ENCODE measurements around the gene RAMP3.
A peak's percentile ranks its signal among the peaks of the same experiment; 100 is the strongest.
"Not testable (repeated sequence)": the region's sequence is repeated elsewhere in the genome, so short reads cannot be mapped to it uniquely, and the experiment has no call there.

The RAMP3 gene

GRCh38 chr7:45158471-45158870 lies 880 bp downstream of the RAMP3 start:
- no peak for DNase-seq

- DNase-seq, result no peak
These were observed 1.7 kb downstream of the RAMP3 start for GRCh38 chr7:45159296-45159695.

GRCh38 chr7:45160417-45160881 lies 2.9 kb downstream of the RAMP3 start:
- peak; percentile 15 for DNase-seq

- DNase-seq, result no peak
These were observed 3.5 kb downstream of the RAMP3 start for GRCh38 chr7:45161138-45161537.

GRCh38 chr7:45161842-45162241 lies 4.3 kb downstream of the RAMP3 start:
- no peak for DNase-seq

- DNase-seq, result no peak
These were observed 4.8 kb downstream of the RAMP3 start for GRCh38 chr7:45162311-45162845.

GRCh38 chr7:45162943-45163691 lies 5.5 kb downstream of the RAMP3 start:
- DNase-seq, result no peak

GRCh38 chr7:45163692-45164052 lies 6.1 kb downstream of the RAMP3 start:
- DNase-seq, result no peak

GRCh38 chr7:45164271-45164670 lies 6.7 kb downstream of the RAMP3 start:
- DNase-seq, result not testable (repeated sequence)

- DNase-seq, result no peak
These were observed 8.3 kb downstream of the RAMP3 start for GRCh38 chr7:45165857-45166256.

GRCh38 chr7:45171946-45172345 lies 14.4 kb downstream of the RAMP3 start:
- DNase-seq, result no peak

GRCh38 chr7:45173596-45174327 lies 16.2 kb downstream of the RAMP3 start:
- no peak for DNase-seq

- no peak for DNase-seq
These were observed 16.7 kb downstream of the RAMP3 start for GRCh38 chr7:45174328-45174610.

GRCh38 chr7:45174966-45175765 lies 17.6 kb downstream of the RAMP3 start:
- no peak for DNase-seq

GRCh38 chr7:45176091-45176490 lies 18.5 kb downstream of the RAMP3 start:
- no peak for DNase-seq

GRCh38 chr7:45176886-45177731 lies 19.5 kb downstream of the RAMP3 start:
- no peak for DNase-seq

GRCh38 chr7:45177801-45178200 lies 20.2 kb downstream of the RAMP3 start:
- no peak for DNase-seq

- DNase-seq, result no peak
These were observed 20.9 kb downstream of the RAMP3 start for GRCh38 chr7:45178241-45179225.

GRCh38 chr7:45179666-45180065 lies 22.1 kb downstream of the RAMP3 start:
- DNase-seq, result no peak

- no peak for DNase-seq
These were observed 22.7 kb downstream of the RAMP3 start for GRCh38 chr7:45180084-45180986.

Data from eye (tissue), 1 donor.